SJCRH30 (cell line): ENCODE results near the gene TPK1. TPM values are rescaled to one million over a fixed set of nuclear protein-coding genes. Genes with fewer than 3 reads are reported as not detected.

Experiments used
- DNase-seq, 2 experiments: peaks; one replicate each; pipeline ENCODE4 v3.0.0-alpha.2; 2015 to 2020
- H3K27ac ChIP-seq: fragments of 250-450 bp; sonication (Bioruptor Pico); 2 replicates; pipeline ENCODE4 v1.5.1; 2020; ENCODE audit warnings: mild to moderate bottlenecking, moderate library complexity
- H3K27me3 ChIP-seq: fragments of 250-450 bp; sonication (Bioruptor Pico); 2 replicates; pipeline ENCODE4 v1.5.1; 2020; ENCODE audit warnings: mild to moderate bottlenecking, moderate library complexity
- H3K36me3 ChIP-seq: fragments of 250-450 bp; sonication (Bioruptor Pico); 2 replicates; pipeline ENCODE4 v1.5.1; 2020; ENCODE audit warnings: mild to moderate bottlenecking, moderate library complexity
- H3K4me1 ChIP-seq: fragments of 250-450 bp; sonication (Bioruptor Pico); 2 replicates; pipeline ENCODE4 v1.5.1; 2020; ENCODE audit warnings: mild to moderate bottlenecking, moderate library complexity
- H3K4me3 ChIP-seq: fragments of 250-450 bp; sonication (Bioruptor Pico); 2 replicates; pipeline ENCODE4 v1.5.1; 2020; ENCODE audit warnings: mild to moderate bottlenecking, moderate library complexity
- H3K9me3 ChIP-seq: fragments of 250-450 bp; sonication (Bioruptor Pico); replicated peaks from 2 replicates; pipeline ENCODE4 v1.5.1; 2020; ENCODE audit warnings: mild to moderate bottlenecking, moderate library complexity
- total RNA-seq: library from RNA; depleted of rRNA; stranded (reverse); fragments of >200 nt; shearing (Covaris generic); gene quantifications from 2 replicates; pipeline ENCODE4 v1.2.3, GENCODE V29; 2014

The TPK1 gene
- total RNA-seq, 1 experiment from 2014 or later, result 2.4 TPM

- Histone ChIP-seq H3K9me3 (no peaks in the 10 kb centered on the region), H3K4me3 (no peak overlapping the region), H3K27ac (no peak overlapping the region), H3K36me3 (no peaks in the 10 kb centered on the region), H3K4me1 (no peaks in the 10 kb centered on the region), H3K27me3 (no peaks in the 10 kb centered on the region; the same call in 1 of the 2 replicates)
- DNase-seq, result no peak
These were observed 318.9 kb downstream of the TPK1 start for GRCh38 chr7:144516729-144517525.

GRCh38 chr7:144513334-144513733 lies 322.5 kb downstream of the TPK1 start:
- Histone ChIP-seq H3K4me1 (no peaks in the 10 kb centered on the region), H3K36me3 (no peaks in the 10 kb centered on the region), H3K27me3 (no peaks in the 10 kb centered on the region; the same call in 1 of the 2 replicates), H3K9me3 (no peaks in the 10 kb centered on the region), H3K4me3 (no peak overlapping the region), H3K27ac (no peak overlapping the region)
- peak in 1 of 2 experiments; percentile 15 for DNase-seq

DNA sequence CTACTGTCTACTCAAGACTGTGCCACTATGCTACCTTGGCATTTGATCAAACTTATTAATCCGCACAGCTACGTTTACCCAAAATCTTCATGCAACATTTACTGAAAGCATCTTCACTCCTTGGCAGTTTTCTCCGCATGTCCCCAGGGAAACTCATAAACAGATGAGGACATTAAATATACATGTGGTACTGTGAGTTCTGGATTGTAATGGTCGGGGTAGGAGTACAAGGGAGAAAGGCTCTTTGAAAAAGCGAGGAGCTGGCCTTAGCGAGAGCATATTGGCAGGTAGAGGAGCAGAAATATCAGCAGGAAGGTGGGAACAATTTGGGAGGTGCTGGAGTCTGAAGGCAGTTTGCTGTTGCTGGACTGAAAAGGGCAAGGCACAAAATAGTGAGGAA lies 325.2 kb downstream of the TPK1 start:
- DNase-seq, result no peak
- no peaks in the 10 kb centered on the region; the same call in 1 of the 2 replicates for H3K27me3 ChIP-seq
- H3K4me3 ChIP-seq, result no peak overlapping the region

GRCh38 chr7:144508702-144509101 lies 327.2 kb downstream of the TPK1 start:
- no peak overlapping the region for H3K27ac ChIP-seq
- no peaks in the 10 kb centered on the region for H3K4me1 ChIP-seq
- DNase-seq, result no peak
- H3K9me3 ChIP-seq, result no peaks in the 10 kb centered on the region
- no peak overlapping the region for H3K4me3 ChIP-seq
- H3K27me3 ChIP-seq, result no peaks in the 10 kb centered on the region; the same call in 1 of the 2 replicates
- no peaks in the 10 kb centered on the region for H3K36me3 ChIP-seq

More for the DNA sequence above, 325.2 kb downstream of the TPK1 start:
- Histone ChIP-seq H3K9me3 (no peaks in the 10 kb centered on the region), H3K4me1 (no peaks in the 10 kb centered on the region), H3K27ac (no peak overlapping the region), H3K36me3 (no peaks in the 10 kb centered on the region)

DNA sequence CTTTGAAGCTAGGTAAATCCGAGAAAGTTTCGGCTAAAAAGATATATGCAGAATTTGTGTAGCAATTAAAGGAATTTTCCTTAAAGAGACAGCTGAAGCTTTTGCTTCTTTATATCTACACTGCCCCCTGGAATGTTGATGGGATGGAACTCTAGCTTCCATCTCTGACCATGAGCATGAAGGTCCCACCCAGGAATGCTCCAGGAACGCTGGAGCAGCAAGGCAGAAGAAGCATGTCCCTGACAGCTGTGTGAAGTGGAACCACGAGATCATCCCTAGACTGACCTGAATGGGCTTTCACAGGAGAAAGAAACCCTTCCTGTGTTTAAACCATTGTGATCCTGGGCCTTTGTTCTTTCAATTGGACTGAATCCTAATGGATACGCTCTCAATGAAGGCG lies 332.6 kb downstream of the TPK1 start:
- Histone ChIP-seq H3K9me3 (no peaks in the 10 kb centered on the region), H3K4me1 (no peaks in the 10 kb centered on the region), H3K36me3 (no peaks in the 10 kb centered on the region), H3K27me3 (no peaks in the 10 kb centered on the region; the same call in 1 of the 2 replicates), H3K27ac (no peak overlapping the region), H3K4me3 (no peak overlapping the region)
- DNase-seq, result no peak

- H3K27ac ChIP-seq, result no peak overlapping the region
- H3K4me1 ChIP-seq, result no peaks in the 10 kb centered on the region
- no peaks in the 10 kb centered on the region; the same call in 1 of the 2 replicates for H3K27me3 ChIP-seq
- no peaks in the 10 kb centered on the region for H3K9me3 ChIP-seq
- H3K36me3 ChIP-seq, result no peaks in the 10 kb centered on the region
- no peak overlapping the region for H3K4me3 ChIP-seq
- no peak for DNase-seq
These were observed 335.6 kb downstream of the TPK1 start for GRCh38 chr7:144500225-144500624.

- Histone ChIP-seq H3K36me3 (no peaks in the 10 kb centered on the region), H3K4me1 (no peaks in the 10 kb centered on the region)
- no peak for DNase-seq
These were observed 338.6 kb downstream of the TPK1 start for GRCh38 chr7:144497282-144497681.

DNA sequence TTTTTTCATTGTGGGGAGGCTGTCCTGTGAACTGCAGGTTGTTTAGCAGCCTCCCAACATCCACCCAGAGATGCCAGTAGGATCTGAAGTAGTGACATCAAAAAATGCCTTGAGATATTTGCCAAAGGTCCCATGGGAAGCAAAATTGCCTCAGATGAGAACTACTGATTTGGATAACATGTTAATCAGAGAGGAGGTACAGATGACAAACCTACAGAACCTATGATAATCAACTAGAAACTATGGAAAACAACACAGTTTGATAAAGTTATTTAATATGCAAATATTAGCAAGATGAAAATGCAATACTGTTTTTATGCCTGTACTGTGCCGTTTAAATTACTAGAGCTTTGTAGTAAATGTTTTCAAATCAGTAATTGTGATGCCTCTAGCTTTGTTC lies 341.5 kb downstream of the TPK1 start:
- Histone ChIP-seq H3K36me3 (no peaks in the 10 kb centered on the region), H3K9me3 (no peaks in the 10 kb centered on the region), H3K27ac (no peak overlapping the region), H3K4me1 (no peaks in the 10 kb centered on the region), H3K27me3 (no peaks in the 10 kb centered on the region), H3K4me3 (no peak overlapping the region)
- DNase-seq, result no peak

More at GRCh38 chr7:144497282-144497681, 338.6 kb downstream of the TPK1 start:
- Histone ChIP-seq H3K27ac (no peak overlapping the region), H3K27me3 (no peaks in the 10 kb centered on the region), H3K4me3 (no peak overlapping the region), H3K9me3 (no peaks in the 10 kb centered on the region)

DNA sequence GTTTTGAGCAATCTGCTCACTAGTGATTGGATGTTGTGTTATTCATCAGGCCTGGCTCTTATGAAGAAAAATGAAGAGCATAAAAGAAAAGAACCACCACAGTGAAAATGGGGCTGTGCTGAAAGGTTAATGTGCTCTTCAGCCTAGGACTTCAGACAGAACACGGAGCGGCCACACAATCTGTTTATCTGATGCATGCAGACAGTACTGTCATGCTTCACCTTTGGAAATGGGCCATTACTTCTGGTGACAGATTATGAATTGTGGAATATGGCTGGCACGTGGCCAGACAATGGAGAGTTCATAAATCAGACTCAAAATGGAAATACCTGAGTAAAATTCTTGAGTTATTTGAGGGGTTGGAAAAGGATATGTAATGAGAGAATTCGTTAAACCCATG lies 346.3 kb downstream of the TPK1 start:
- Histone ChIP-seq H3K27ac (no peak overlapping the region), H3K36me3 (no peaks in the 10 kb centered on the region), H3K9me3 (no peaks in the 10 kb centered on the region), H3K4me3 (no peak overlapping the region), H3K4me1 (no peaks in the 10 kb centered on the region), H3K27me3 (no peaks in the 10 kb centered on the region)
- no peak for DNase-seq

GRCh38 chr7:144488977-144489376 lies 346.9 kb downstream of the TPK1 start:
- Histone ChIP-seq H3K36me3 (no peaks in the 10 kb centered on the region), H3K9me3 (no peaks in the 10 kb centered on the region), H3K4me3 (no peak overlapping the region), H3K27me3 (no peaks in the 10 kb centered on the region), H3K27ac (no peak overlapping the region), H3K4me1 (no peaks in the 10 kb centered on the region)
- no peak for DNase-seq

DNA sequence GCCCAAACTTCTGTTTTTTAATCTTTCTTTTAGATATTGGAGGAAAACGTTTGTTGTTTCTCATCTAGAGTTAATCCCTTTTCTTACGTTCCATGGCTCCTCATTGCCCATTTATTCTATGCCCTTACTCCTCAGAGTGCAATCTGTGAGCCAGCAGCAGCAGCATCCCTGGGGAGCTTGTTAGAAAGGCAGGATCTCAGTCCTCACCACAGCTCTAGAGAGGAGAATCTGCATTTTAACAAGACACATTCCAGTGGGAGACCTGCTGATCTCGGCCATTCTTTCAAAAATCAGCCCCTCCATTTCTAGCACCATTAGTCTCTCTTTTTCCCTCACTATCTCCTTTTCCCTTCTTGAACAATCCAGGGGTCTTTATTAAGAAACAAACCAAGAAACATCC lies 348.0 kb downstream of the TPK1 start:
- Histone ChIP-seq H3K4me3 (no peak overlapping the region), H3K9me3 (no peaks in the 10 kb centered on the region), H3K36me3 (no peaks in the 10 kb centered on the region), H3K27me3 (no peaks in the 10 kb centered on the region), H3K27ac (no peak overlapping the region), H3K4me1 (no peaks in the 10 kb centered on the region)
- no peak for DNase-seq

GRCh38 chr7:144484445-144484844 lies 351.4 kb downstream of the TPK1 start:
- Histone ChIP-seq H3K4me3 (no peak overlapping the region), H3K9me3 (no peaks in the 10 kb centered on the region), H3K4me1 (no peaks in the 10 kb centered on the region), H3K27me3 (no peaks in the 10 kb centered on the region), H3K27ac (no peak overlapping the region), H3K36me3 (no peaks in the 10 kb centered on the region)
- no peak for DNase-seq

- no peaks in the 10 kb centered on the region for H3K4me1 ChIP-seq
- DNase-seq, result no peak
- peaks cover 3% of the 10 kb centered on the region; the same call in 1 of the 2 replicates for H3K27me3 ChIP-seq
- H3K36me3 ChIP-seq, result no peaks in the 10 kb centered on the region
- H3K4me3 ChIP-seq, result no peak overlapping the region
- no peak overlapping the region for H3K27ac ChIP-seq
- H3K9me3 ChIP-seq, result no peaks in the 10 kb centered on the region
These were observed 352.7 kb downstream of the TPK1 start for GRCh38 chr7:144483189-144483588.

DNA sequence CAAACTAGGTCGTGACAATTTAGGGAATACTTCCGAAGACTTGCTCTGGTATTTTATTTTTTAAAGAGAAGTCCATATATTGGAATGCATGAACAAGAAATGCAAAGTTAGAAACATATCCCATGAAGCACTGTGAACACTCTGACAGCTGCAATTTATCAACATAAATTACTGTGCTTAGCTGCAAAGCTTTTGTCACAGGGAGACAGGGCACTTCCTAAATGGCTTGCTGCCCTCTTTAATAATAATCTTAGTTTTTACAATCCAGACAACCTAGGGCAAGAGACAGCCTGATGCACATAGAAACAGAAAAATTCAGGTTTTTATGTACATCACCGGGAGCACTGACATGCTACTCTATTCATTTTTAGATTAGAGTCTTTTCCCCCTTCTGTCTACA lies 354.0 kb downstream of the TPK1 start:
- DNase-seq, result no peak
- Histone ChIP-seq H3K4me3 (no peak overlapping the region), H3K4me1 (no peaks in the 10 kb centered on the region), H3K9me3 (no peaks in the 10 kb centered on the region), H3K27me3 (peaks cover 3% of the 10 kb centered on the region; the same call in 1 of the 2 replicates), H3K36me3 (no peaks in the 10 kb centered on the region), H3K27ac (no peak overlapping the region)

- H3K4me3 ChIP-seq, result no peak overlapping the region
These were observed 358.5 kb downstream of the TPK1 start for GRCh38 chr7:144477348-144477747.

More at GRCh38 chr7:144477348-144477747, 358.5 kb downstream of the TPK1 start:
- no peaks in the 10 kb centered on the region for H3K9me3 ChIP-seq
- no peaks in the 10 kb centered on the region for H3K36me3 ChIP-seq
- no peaks in the 10 kb centered on the region for H3K4me1 ChIP-seq
- no peak for DNase-seq
- H3K27me3 ChIP-seq, result peaks cover 6% of the 10 kb centered on the region; the same call in 1 of the 2 replicates
- H3K27ac ChIP-seq, result no peak overlapping the region
